Osteoblast (primary cell): ENCODE results near the gene LRRC4C. TPM values are rescaled to one million over a fixed set of nuclear protein-coding genes. Genes with fewer than 3 reads are reported as not detected.

Experiments used
- DNase-seq: peaks from one replicate; pipeline ENCODE4 v3.0.0; 2011; ENCODE audit warnings: low spot score, mixed read lengths; ENCODE audit not compliant: insufficient read length; ENCODE audit errors: missing footprints
- H2AFZ ChIP-seq: 2 replicates; pipeline ENCODE4 v1.6.0; 2011; ENCODE audit warnings: mild to moderate bottlenecking, low read length
- H3K27ac ChIP-seq: 2 replicates; pipeline ENCODE4 v1.5.1; 2011; ENCODE audit warnings: mild to moderate bottlenecking, low read depth, low read length, moderate library complexity
- H3K27me3 ChIP-seq: 2 replicates; pipeline ENCODE4 v1.6.0; 2012; ENCODE audit warnings: mild to moderate bottlenecking, control low read depth, inconsistent platforms, low read length, moderate library complexity; ENCODE audit not compliant: insufficient read depth
- H3K36me3 ChIP-seq: 2 replicates; pipeline ENCODE4 v1.5.1; 2011; ENCODE audit warnings: mild to moderate bottlenecking, low read length, control low read depth, moderate library complexity; ENCODE audit not compliant: insufficient read depth
- H3K4me1 ChIP-seq: 2 replicates; pipeline ENCODE4 v1.5.1; 2011; ENCODE audit warnings: mild to moderate bottlenecking, low read length, control low read depth, moderate library complexity; ENCODE audit not compliant: insufficient read depth
- H3K4me2 ChIP-seq: 2 replicates; pipeline ENCODE4 v1.6.0; 2011; ENCODE audit warnings: mild to moderate bottlenecking, low read length; ENCODE audit not compliant: insufficient read depth
- H3K4me3 ChIP-seq: fragments of 200-600 bp; sonication (generic); 3 replicates; pipeline ENCODE4 v1.5.1; 2012; ENCODE audit warnings: mild to moderate bottlenecking, low read length, inconsistent platforms; ENCODE audit not compliant: insufficient read depth
- H3K79me2 ChIP-seq: 2 replicates; pipeline ENCODE4 v1.6.0; 2012; ENCODE audit warnings: mild to moderate bottlenecking, low read length, control low read depth, inconsistent platforms; ENCODE audit not compliant: insufficient read depth
- H3K9me3 ChIP-seq: 2 replicates; pipeline ENCODE4 v1.5.1; 2011; ENCODE audit warnings: low read depth, low read length, control low read depth
- H4K20me1 ChIP-seq: 2 replicates; pipeline ENCODE4 v1.6.0; 2012; ENCODE audit warnings: mild to moderate bottlenecking, low read length, control low read depth; ENCODE audit not compliant: insufficient read depth
- CTCF ChIP-seq: IDR thresholded peaks from 2 replicates; pipeline ENCODE4 v1.5.1; 2011; ENCODE audit warnings: mild to moderate bottlenecking, low read depth, low read length, moderate library complexity; ENCODE audit errors: extremely low read depth
- total RNA-seq: library from RNA; depleted of rRNA; stranded (reverse); fragments of >200 nt; gene quantifications from 2 replicates; pipeline ENCODE4 v1.2.3, GENCODE V29; 2012

LRRC4C gene
- total RNA-seq, 1 donor = 2.2 TPM

- no peak for DNase-seq
- Histone ChIP-seq H4K20me1 (no peaks in the 10 kb centered on the region), H3K9me3 (no peaks in the 10 kb centered on the region), H3K4me1 (no peaks in the 10 kb centered on the region), H3K4me3 (no peak overlapping the region), H2AFZ (no peak overlapping the region), H3K27me3 (no peaks in the 10 kb centered on the region), H3K27ac (no peak overlapping the region), H3K36me3 (no peaks in the 10 kb centered on the region), H3K79me2 (no peaks in the 10 kb centered on the region), H3K4me2 (no peak overlapping the region)
- TF ChIP-seq CTCF = no peak
These were observed 151.2 kb downstream of the LRRC4C start for GRCh38 chr11:41308286-41308685.

DNA sequence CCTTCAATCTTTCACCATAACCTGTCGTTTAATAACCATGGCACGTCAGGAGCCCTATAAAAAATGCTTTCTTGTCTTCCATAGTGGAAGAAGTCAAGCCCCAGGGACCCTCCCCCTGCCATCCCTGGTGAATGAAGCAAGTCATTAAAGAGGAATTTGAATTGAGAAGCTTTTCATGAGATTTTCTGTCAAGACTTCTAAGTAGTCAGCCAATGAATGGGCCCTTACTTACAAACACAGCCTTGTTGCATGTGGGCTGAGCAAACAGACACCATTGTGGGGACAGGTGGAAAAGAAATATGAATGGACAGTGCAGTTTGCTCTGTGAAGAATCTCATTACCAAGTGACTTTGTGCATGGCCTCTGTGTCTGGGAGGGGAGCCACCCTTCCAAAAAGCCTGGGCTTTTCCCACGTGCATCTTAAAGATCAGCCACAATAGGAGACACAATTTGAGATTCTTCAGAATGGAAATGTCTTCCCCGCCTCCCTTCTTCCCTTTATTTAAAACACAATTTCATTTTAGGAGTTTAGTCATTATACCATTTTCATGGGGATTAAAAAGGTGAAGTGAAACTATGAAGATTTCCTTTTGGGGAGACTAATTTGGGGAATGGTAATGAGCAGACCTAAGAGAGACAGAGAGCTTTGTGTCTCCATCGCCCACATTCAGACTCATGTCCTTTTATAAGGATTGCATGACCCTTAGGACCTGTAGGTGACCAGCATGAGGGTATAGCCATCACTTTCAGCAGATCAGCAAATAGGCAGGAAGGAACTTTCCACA is 152.0 kb downstream of the LRRC4C start:
- no peak for TF ChIP-seq CTCF
- Histone ChIP-seq H3K27me3 (no peaks in the 10 kb centered on the region), H3K4me3 (no peak overlapping the region), H3K4me2 (no peak overlapping the region), H3K27ac (no peak overlapping the region), H3K9me3 (no peaks in the 10 kb centered on the region), H2AFZ (no peak overlapping the region), H3K4me1 (no peaks in the 10 kb centered on the region), H4K20me1 (no peaks in the 10 kb centered on the region), H3K36me3 (no peaks in the 10 kb centered on the region), H3K79me2 (no peaks in the 10 kb centered on the region)
- DNase-seq = no peak

DNA sequence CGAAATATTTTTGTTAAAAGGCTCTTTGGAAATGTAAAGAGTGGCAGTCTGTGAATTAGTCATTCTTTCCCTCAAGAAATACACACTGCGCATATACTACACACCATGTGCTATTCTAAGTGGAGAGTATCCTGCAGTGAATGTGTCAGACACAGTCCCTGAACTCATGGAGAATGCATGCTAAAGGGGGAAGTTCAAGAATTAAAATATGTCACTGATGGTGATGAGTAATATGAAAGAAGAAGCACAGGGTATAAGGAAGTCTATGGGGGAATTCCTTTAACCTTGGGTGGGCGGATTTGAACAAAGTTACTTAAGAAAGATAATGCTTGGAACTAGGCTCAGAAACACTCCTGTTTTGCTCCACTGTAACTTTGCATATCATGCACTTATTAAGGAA is 153.0 kb downstream of the LRRC4C start:
- no peaks in the 10 kb centered on the region for H4K20me1 ChIP-seq
- H3K27ac ChIP-seq = no peak overlapping the region
- no peak overlapping the region for H3K4me2 ChIP-seq
- no peak overlapping the region for H3K4me3 ChIP-seq
- no peaks in the 10 kb centered on the region for H3K9me3 ChIP-seq
- no peaks in the 10 kb centered on the region for H3K4me1 ChIP-seq
- H3K27me3 ChIP-seq = no peaks in the 10 kb centered on the region
- no peak for DNase-seq
- no peak overlapping the region for H2AFZ ChIP-seq
- no peaks in the 10 kb centered on the region for H3K36me3 ChIP-seq
- TF ChIP-seq CTCF = no peak
- H3K79me2 ChIP-seq = no peaks in the 10 kb centered on the region

DNA sequence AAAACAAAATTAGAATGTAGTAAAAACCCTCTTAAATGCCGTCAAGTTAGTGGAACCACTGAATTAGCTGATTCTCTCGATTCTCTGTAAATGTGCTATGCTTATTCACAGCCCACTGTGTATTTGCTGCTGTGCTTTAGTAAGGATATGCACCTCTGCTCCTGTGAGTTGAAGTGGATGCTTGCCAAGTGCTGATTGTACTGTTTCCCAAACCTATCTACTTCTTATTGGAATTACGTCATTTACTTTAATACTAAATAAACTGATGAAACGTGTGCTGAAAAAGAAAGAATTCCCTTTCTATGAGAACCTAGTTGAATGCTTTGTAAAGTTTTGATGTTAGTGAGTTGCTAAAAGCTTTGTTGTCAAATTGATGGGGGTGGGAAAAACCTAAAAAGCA is 158.4 kb downstream of the LRRC4C start:
- Histone ChIP-seq H3K79me2 (no peaks in the 10 kb centered on the region), H3K9me3 (no peaks in the 10 kb centered on the region), H3K4me1 (no peaks in the 10 kb centered on the region), H2AFZ (no peak overlapping the region), H3K4me3 (no peak overlapping the region), H3K27ac (no peak overlapping the region), H3K27me3 (no peaks in the 10 kb centered on the region), H3K36me3 (no peaks in the 10 kb centered on the region), H4K20me1 (no peaks in the 10 kb centered on the region), H3K4me2 (no peak overlapping the region)
- no peak for DNase-seq
- TF ChIP-seq CTCF = no peak
